Tibial nerve (tissue), 4 donors: ENCODE data around the gene FBXL14.

ENCODE experiments used
- CTCF ChIP-seq, 5 experiments: fragments of 200-600 bp in 3 of 5; fragments of 450-650 bp in 2 of 5; sonication (generic) in 3 of 5; IDR thresholded peaks; one replicate each; pipeline ENCODE4 v1.5.1; 2016 to 2019; ENCODE audit warnings: antibody characterized with exemption in 5 of 5, mild to moderate bottlenecking in 3 of 5, moderate library complexity in 2 of 5
- EP300 ChIP-seq, 2 donors: sonication (generic); formaldehyde crosslinking; IDR thresholded peaks; one replicate each; pipeline ENCODE4 v1.6.1; 2017; ENCODE audit warnings: antibody characterized with exemption in 2 of 2, mild to moderate bottlenecking in 1 of 2
- POLR2A ChIP-seq, 2 donors: fragments of 450-650 bp; IDR thresholded peaks; one replicate each; pipeline ENCODE4 v1.6.1; 2017; ENCODE audit warnings: antibody characterized with exemption in 2 of 2, mild to moderate bottlenecking in 2 of 2, moderate library complexity in 2 of 2

- no peak for TF ChIP-seq CTCF (IDR thresholded peaks at IDR 0.05)
- TF ChIP-seq EP300 (IDR thresholded peaks at IDR 0.05): no peak
- no peak for TF ChIP-seq POLR2A (IDR thresholded peaks at IDR 0.05)
Observed at GRCh38 chr12:1576410-1577241, 17.8 kb downstream of the FBXL14 start.
